Epithelial cell of esophagus (primary cell): ENCODE measurements around the gene MT1B.

Experiments
- DNase-seq: peaks from one replicate; pipeline ENCODE4 v3.0.0; 2010; ENCODE audit warnings: low read depth
- H3K4me3 ChIP-seq: 2 replicates; pipeline ENCODE4 v1.5.1; 2011; ENCODE audit warnings: mild to moderate bottlenecking, low read length, control low read depth
- CTCF ChIP-seq: IDR thresholded peaks from 2 replicates; pipeline ENCODE4 v1.5.1; 2011; ENCODE audit warnings: low read depth, mild to moderate bottlenecking, low read length, control low read depth, inconsistent platforms; ENCODE audit not compliant: insufficient read depth; ENCODE audit errors: missing control alignments

MT1B gene

DNA sequence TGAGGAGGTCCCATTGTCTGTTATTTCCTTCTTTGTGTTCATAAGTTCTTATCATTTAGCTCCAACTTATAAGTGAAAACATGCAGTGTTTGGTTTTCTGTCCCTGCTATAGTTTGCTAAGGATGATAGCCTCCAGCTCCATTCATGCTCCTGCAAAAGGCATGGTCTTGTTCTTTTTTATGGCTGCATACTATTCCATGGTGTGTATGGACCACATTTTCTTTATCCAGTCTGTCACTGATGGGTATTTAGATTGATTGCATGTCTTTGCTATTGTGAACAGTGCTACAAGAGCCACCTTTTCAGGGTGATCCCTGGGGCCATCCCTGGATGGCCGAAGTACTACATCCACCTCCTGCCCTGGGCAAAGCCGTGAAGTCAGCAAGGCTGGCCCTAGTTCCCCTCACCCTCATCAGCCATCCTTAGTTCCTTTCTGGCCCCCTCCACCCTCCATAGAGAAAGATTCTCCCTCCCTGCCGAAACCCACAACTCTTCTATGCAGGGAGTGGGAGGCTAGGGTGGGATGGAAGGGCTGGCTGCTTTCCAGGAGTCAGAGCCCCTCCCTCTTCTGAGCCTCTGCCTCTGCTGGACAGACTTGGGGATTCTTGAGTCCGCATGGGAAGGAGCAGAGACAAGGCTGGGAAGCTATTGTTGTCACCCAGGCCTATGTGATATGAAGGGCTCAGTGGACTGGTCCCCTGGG, 38.9 kb downstream of the MT1B start:
- no peak for TF ChIP-seq CTCF
- H3K4me3 ChIP-seq, result no peak overlapping the region
- no peak for DNase-seq

DNA sequence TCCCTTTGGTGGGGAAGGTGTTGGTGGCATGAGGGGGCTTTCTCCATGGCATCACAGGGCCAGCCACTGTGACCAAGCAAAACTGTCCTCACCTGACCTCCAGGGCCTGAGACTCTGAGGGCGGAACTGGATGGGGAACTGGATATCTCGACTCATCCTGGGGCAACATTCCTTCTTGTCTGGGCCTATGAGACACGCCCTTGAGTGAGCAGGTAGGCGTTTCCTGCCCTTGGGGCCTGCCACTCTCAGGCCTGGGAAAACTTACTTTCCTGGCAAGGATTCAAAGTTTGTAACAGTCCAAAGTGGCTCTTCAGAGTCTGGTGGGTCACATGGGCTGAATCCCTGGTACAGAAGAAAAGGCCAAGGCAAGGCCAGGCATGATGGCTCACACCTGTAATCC, 40.2 kb downstream of the MT1B start:
- H3K4me3 ChIP-seq, result no peak overlapping the region
- peak; percentile 99 for DNase-seq
- no peak for TF ChIP-seq CTCF

DNA sequence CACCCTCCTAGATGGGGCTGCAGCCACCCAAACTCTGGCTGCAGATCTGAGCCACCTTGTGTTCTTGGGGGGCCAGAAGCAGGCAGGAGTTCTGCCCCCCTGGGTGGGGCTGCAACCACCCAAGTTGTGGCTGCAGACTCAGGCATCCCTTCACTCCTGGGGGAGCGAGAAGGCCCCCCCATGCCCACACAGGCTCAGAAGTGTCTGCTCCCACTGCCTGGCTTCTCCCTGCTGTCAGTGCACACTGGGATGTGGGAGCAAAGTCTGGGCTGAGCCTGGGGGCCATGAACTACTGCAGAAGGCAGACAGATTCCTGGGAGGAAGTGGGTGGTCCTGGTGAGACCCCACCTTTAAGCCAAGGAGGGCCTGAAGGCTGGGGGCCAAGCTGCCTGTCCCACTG, 43.6 kb downstream of the MT1B start:
- no peak for DNase-seq
- H3K4me3 ChIP-seq, result no peak overlapping the region
- TF ChIP-seq CTCF, result no peak

GRCh38 chr16:56697456-56698155, 45.9 kb downstream of the MT1B start:
- no peak for DNase-seq
- no peak overlapping the region for H3K4me3 ChIP-seq
- no peak for TF ChIP-seq CTCF

GRCh38 chr16:56700195-56700594, 48.5 kb downstream of the MT1B start:
- TF ChIP-seq CTCF, result no peak
- H3K4me3 ChIP-seq, result no peak overlapping the region
- DNase-seq, result no peak

- TF ChIP-seq CTCF, result no peak
- no peak for DNase-seq
- H3K4me3 ChIP-seq, result no peak overlapping the region
Measured at GRCh38 chr16:56700631-56701030, 48.9 kb downstream of the MT1B start.

DNA sequence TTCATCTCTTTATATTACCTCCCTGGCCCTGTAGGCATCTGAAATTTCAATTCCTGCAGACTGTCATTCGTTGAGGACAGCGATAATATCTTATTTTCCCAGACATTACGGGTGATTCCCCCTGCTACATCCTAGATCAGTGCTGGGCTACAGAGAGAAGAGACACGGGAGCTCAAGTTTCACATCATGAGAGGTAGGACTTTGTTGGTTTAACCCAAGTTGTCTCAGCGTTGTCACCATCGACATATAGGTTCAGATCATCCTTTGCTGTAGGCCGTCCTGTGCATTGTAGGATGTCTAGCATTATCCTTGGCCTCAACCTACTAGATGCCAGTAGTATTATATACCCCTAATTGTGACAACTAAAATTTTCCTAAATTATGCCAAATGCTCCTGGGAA, 49.8 kb downstream of the MT1B start:
- TF ChIP-seq CTCF, result no peak
- DNase-seq, result no peak
- H3K4me3 ChIP-seq, result no peak overlapping the region
